SW480 (cell line): ENCODE data around the gene NHLRC4.
A peak's percentile ranks its signal among the peaks of the same experiment; 100 is the strongest.

Source experiments
- DNase-seq: peaks from one replicate; pipeline ENCODE4 v3.0.0-alpha.2; 2016; ENCODE audit warnings: low spot score

Gene NHLRC4

GRCh38 chr16:566475-567372, at the start of gene NHLRC4:
NHLRC4 (plus strand) TSS chr16:567005; CDS start chr16:568048, 1,043 bp downstream.
- DNase-seq = no peak

- no peak for DNase-seq
Observed at GRCh38 chr16:518858-519257, 47.9 kb upstream of the NHLRC4 start.

- no peak for DNase-seq
Observed at GRCh38 chr16:519425-519824, 47.4 kb upstream of the NHLRC4 start.

GRCh38 chr16:519841-520687, 46.7 kb upstream of the NHLRC4 start:
- DNase-seq = no peak

GRCh38 chr16:520847-521246, 46.0 kb upstream of the NHLRC4 start:
- DNase-seq = no peak

GRCh38 chr16:521381-522210, 45.2 kb upstream of the NHLRC4 start:
- DNase-seq = peak; percentile 69

GRCh38 chr16:522320-523096, 44.3 kb upstream of the NHLRC4 start:
- DNase-seq = no peak

GRCh38 chr16:523097-523741, 43.6 kb upstream of the NHLRC4 start:
- no peak for DNase-seq

- no peak for DNase-seq
Observed at GRCh38 chr16:524274-525040, 42.3 kb upstream of the NHLRC4 start.

- DNase-seq = no peak
Observed at GRCh38 chr16:525123-525519, 41.7 kb upstream of the NHLRC4 start.

- no peak for DNase-seq
Observed at GRCh38 chr16:525520-526180, 41.2 kb upstream of the NHLRC4 start.

GRCh38 chr16:526181-527014, 40.4 kb upstream of the NHLRC4 start:
- DNase-seq = peak; percentile 33

GRCh38 chr16:527015-527903, 39.5 kb upstream of the NHLRC4 start, which contains the start of gene CAPN15:
CAPN15 (plus strand) TSS chr16:527712; CDS start chr16:546839, 19,127 bp downstream.
- peak; percentile 87 for DNase-seq

- peak; percentile 70 for DNase-seq
Observed at GRCh38 chr16:528111-529011, 38.4 kb upstream of the NHLRC4 start.

- no peak for DNase-seq
Observed at GRCh38 chr16:529012-529575, 37.7 kb upstream of the NHLRC4 start.
